HG02642 (cell line): ENCODE data around the gene ARL4C.
A peak's percentile ranks its signal among the peaks of the same experiment; 100 is the strongest.

ENCODE experiments used
- ATAC-seq: cut with Tn5 transposase; IDR thresholded peaks from one replicate; pipeline ENCODE4 v1.9.1; 2021; ENCODE audit warnings: mild to moderate bottlenecking; ENCODE audit not compliant: unreplicated experiment, poor library complexity

The ARL4C gene, protein sequence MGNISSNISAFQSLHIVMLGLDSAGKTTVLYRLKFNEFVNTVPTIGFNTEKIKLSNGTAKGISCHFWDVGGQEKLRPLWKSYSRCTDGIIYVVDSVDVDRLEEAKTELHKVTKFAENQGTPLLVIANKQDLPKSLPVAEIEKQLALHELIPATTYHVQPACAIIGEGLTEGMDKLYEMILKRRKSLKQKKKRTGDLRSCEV

DNA sequence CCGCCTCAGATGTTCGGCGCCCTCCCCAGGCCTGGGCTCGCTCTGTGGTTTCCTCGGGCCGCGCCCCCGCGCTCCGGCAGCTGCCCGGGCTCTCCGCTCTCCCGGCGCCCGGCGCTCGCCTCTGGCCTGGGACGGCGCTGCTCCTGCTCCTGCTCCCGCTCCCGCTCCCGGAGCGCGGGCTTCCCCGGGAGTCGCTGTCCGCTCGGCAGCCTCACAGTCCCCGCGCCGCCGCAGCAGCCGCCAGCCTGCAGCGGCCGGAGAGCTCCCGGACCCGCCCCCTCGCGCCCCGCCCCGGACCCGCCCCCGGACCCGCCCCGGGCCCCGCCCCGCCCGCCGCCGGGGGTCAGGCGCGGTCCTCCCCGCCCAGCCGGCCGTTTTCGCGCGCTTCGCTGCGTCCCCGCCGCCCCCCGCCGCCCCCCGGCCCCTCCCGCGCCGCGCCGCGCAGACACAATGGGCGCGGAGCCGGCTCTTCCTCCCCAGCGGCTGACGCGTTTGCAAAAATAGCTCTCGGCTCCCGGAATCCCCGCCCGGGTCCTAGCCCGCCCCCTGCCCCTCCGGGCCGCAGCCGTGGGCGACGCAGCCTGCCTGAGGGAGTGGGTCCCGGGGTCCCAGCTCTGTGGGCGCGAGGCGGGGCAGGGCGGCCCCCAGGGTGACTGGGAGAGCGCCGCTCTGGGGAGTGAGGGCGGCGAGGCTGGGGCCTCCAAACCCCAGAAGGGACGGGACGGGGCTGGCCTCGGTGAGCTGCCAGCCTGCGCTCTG is at the start of gene ARL4C:
Gene ARL4C, minus strand, starts transcription at position 247 of the 759 bp plus-strand sequence. CDS start 495 bp downstream, outside the sequence.
- peak; percentile 68 for ATAC-seq

DNA sequence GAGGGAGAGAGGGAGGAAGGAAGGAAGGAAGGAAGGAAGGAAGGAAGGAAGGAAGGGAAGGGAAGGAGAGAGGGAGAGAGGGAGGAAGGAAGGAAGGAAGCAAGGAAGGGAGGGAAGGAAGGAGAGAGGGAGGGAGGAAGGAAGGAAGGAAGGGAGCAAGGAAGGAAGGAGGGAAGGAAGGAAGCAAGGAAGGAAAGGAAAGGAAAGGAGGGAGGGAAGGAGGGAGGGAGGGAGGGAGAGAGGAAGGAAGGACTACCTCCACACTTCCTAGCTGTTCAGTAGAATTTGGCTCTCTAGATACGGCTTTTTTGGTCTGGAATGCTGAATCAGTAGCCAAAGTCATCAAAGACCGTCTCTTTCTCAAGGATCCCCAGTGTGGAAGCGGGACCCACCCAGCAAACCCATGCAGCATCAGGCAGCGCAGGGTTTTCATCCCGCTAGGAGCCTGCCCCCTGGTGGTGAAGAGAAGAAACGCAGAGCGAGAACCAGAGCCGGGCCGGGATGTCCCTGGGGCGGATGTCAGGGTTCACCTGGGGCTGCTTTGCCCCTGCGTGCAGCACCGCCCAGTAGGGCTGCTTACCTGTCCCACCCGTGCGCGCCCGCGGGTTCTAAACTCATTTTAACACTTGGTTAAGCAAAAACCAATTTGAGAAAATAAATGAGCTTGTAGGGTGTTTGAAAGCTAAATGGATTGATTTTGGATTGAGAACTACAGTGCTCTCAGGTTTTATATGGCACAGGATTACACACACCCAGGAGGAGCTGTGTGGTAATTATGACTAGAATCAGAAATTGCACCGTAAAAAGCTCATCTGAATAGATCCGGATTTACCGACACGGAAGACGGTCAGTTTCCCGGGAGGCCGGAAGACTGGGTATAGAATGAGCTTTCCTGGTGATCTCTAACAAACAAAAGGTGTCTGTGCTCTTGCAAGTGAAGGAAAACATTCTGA is 48.1 kb upstream of the ARL4C start:
- ATAC-seq: peak; percentile 68

DNA sequence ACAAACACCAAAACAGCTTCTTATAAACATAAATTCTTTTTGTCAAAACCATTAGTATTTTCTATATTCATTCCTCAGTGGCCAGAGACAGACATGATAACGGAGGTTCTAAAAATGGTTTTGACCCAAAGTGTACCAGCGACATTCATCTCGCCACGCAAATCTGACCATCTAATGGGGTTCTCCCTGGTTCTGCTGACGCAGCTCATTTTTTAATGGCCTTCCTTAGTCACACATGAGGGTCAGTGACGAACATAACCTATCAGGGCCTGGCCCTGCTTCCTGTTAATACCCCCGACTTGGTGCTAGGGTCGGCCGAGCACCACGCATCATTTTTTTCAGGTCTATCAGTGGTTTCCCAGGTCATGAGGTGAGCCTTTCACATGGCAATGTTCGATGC is 45.9 kb upstream of the ARL4C start:
- no peak for ATAC-seq

DNA sequence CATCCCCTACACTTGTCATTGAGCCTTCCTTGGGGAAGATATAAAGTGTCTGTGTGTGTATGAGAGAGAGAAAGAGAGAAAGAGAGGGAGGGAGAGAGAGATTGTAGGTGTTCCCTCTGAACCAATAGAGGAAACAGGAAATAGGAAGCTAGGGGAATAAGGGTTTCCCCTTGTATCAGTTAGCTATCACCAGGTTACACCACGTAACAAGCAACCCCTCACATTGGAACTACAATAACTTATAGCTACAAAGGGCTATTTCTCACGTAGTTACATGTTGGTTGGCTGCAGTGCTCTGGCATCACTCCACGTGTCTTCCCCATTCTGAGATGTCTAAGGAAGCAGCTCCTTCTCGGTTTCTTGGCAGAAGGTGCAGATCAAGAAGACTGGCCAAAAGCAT is 41.0 kb upstream of the ARL4C start:
- no peak for ATAC-seq

DNA sequence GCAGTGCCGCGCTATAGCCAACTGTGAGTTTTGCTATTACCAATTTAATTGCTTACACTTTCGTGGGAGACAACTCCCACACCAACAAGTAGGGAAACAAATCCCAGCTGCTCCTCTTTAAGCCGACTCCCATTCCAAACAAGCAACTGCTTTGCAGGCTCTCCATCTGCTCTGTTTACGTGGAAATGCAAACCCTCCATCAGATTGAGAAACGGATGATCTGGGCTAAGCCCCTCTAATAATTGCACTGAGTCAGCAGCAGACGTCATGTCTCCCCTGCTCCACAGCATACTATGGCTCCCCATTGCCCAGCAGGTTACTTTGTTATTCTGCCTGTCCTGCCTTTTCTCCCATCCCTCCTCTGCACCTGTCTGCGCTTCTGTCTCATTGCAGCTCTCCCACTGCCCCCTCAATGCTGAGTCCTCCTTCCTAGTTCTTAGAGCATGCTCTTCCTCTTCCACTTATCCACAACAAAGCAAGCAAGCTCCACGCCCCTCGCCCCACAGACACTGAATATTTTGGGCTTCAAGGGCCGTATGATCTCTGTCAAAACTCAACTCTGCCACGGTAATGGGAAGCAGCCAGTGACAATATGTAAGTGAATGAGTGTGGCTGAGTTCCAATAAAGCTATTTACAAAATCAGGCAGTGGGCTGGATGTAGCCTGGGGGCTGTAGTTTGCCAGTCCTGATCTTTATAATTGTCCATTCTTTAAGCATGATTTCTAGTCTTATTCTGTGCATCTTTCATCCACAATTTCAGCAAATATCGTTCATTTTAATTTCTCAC is 39.5 kb upstream of the ARL4C start:
- ATAC-seq: no peak

DNA sequence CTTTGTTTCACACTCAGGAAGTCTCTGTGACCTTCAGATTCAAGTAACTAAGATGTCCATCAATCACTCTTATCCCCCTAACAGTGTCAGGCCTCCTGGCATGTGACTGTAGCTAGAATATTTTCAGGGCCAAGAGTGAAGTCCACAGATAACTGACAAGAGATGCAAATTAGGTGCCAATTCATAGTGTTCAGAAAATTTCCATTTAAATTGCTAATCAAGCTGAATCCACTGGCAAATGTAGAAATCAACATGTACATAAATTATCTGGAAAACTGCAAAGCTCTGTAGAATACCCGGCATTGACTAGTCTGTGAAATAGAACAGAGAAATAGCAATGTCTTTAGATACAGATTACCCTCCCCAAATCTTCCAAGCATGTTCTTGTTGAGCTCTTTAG is 38.6 kb upstream of the ARL4C start:
- ATAC-seq: no peak

DNA sequence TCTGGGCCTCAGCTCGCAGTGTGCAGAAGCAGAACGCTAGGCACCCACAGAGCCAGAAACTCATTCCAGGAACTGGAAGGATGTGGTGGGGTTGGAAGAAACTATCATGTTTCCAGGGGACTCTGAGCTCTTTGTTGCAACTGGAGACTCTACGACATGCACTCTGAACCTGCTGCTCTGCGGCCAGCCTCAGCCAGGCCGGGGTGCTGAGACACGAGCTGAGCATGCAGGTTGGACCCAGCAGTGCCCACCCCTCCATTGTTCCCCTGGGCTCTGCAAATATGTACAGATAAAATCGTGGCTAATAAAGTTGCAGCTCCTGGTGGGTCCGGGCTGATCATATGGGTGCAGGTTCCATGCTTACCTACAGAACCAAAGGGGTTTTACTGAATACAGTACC is 37.6 kb upstream of the ARL4C start:
- no peak for ATAC-seq

DNA sequence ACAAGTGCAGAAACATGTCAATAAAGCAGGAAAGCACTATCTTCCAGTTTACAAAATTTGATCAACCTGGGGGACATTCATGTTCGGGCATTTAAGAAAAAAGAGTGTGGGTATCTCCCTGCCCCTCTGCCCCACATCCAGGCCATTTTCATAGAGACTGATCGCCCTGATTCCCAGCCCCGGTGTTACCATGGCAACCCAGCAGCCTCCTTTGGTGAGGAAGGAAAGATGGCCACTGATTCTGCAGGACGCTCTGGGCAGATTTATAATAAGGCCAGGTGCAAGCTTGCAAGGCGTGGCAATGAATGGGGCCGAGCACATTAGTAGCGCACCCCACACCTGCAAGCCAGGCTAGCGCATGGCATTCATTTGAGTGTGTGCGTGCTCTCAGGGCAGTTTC is 36.7 kb upstream of the ARL4C start:
- ATAC-seq: no peak

DNA sequence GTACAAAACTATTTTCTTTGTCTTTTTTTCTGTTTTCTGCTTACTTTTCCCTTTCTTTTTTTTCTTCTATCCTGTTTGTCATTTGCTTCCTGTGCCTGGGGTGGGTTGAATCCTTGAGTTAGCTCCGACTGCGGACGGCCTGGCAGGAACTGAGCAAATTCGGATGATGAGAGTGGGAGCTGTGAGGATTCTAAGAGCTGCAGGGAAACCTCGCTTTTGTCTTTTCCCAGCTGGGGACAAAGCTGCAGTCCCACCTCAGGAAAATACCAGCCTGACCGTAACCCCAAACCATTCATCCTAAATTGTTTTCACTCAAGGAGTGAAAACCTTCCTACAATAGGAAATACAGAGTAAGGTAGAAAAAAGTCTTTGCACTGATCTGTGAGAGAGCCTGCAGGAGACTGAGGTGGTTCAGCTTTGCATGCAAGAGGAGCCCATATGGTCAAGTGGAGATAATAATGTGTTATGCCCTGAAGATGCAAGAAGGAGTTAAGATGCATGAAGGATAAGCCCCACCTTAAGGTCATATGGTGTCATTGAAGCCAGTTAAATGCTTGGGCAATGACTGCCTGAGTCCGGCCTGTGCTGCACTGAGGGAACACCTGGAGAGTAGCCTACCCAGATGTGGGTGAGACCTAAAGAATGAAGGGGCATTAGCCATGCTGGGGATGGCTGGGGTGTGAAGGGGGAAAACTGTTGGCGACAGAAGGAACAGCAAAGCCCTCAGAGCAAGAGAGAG is 31.7 kb upstream of the ARL4C start:
- ATAC-seq: no peak

DNA sequence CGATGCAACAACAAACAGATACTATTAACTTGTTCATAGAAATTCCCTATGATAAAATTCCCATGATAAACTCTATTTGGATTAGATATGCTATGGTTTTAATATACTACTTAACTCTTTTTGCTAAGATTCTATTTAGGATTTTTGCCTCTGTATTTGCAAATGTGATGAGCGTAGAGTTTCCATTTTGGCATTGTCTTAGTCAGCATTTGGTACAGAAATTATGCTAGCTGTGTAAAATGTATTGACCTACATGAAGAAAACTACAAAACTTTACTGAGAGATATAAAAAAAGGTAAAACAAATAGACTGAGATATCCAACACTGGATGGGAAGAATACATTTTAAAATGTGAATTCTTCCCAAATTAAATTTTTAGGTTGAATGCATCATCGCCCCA is 29.8 kb upstream of the ARL4C start:
- no peak for ATAC-seq

DNA sequence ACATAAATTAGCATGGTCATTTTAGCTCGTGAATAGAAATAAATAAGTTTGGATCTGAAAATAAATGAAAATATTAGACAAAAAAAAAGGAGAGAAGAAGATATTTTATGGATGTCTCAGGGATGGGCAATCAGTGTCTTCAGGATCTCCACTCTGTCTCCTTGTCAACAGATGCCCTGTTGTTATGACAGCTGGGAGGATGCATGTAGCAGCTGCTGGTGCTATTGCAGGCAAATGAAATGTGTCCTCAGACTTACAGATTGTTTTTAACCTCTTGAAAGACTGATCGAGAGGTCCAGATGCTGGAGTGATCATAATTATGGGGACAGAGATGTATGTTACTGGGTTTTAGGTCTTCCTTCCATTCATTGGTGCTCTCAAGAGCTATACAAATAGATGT is 24.7 kb upstream of the ARL4C start:
- no peak for ATAC-seq

DNA sequence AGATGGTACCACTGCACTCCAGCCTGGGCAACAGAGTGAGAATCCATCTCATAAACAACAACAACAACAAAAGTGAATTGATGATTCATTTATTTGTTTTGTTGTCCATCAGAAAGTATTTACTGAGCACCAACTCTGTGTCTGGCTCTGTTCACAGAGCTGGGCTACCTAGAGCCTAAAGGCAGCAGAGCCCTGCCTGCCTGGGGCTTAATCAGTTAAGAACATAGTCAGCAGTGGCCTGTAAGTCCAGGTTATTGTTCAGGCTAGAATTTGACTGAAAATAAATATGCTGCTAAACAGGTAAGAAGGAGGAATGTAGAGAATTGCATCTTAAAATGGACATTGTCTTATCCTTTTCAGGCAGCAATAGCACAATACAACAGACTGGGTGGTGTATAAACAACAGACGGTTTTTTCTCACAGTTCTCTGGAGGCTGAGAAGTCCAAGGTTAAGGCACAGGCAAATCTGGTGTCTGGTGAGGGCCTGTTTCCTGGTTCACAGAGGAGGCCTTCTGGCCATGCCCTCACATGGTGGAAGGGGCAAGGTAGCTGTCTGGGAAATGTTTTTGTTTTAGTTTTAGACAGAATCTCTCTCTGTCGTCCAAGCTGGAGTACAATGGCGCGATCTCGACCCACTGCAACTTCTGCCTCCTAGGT is 22.2 kb upstream of the ARL4C start:
- ATAC-seq: no peak

DNA sequence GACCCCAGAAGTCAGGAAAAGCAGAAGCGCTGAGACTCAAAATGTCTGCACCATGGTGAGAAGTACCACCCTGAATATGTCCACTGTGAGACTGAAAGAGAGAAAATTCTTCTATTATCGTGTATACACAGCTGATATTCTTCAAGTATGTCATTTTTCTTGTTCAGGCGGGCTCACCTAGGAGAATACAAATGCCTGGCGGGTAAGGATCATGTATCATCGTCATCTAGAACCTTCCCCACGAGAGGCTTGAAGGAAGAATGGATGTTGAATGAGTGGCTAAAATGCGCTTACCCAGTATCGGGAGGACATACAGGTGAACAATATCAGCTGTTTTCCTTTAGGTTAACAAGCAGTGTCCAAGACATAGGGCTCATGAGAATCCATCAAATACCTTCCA is 21.1 kb upstream of the ARL4C start:
- no peak for ATAC-seq

DNA sequence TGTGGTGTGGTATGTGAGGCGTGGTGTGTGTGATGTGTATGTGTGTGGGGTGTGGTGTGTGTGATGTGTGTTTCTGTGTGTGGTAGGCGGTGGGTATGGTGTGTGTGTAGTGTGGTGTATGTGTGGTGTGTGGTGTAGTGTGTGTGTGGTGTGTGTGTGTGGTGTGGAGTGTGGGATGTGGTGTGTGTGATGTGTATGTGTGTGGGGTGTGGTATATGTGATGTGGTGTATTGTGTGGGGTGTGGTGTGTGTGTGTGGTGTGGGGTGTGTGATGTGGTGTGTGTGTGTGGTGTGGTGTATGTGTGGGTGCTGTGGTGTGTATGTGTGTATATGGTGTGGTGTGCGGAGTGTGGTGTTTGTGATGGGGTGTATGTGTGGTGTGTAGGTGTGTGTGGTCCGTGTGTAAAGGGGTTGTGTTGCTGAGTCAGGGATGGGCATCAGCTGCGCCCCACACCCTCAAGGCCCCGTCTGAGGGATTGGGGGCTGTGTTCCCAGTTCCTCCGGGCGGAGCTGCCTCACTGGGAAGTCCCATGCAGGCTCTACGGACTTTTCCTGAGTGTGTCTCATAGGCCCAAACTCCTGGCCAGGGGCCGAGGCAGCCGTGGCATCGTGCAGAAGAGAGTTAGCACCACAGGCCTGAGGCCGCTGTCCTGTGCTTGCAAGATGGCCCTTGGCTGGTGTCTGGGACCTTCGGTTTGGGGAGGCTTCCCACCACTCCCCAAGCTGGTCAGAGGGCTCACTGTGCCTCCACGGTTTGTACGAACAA is 18.2 kb upstream of the ARL4C start:
- no peak for ATAC-seq

DNA sequence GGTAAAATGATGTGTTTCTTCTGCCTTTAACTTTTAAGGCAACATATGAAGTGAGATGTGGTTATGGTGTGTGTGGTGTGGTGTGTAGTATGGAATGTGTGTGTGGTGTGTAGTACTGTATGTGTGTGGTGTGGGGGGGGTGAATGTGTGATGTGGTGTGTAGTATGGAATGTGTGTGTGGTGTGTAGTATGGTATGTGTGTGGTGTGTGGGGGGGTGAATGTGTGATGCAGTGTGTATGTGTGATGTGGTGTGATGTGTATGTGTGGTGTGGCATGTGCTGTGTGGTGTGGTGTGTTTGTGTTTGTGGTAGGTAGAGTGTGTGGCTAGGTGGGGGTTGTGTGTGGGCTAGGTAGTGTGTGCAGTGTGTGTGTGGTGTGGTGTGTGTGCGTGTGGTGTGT is 17.2 kb upstream of the ARL4C start:
- no peak for ATAC-seq

DNA sequence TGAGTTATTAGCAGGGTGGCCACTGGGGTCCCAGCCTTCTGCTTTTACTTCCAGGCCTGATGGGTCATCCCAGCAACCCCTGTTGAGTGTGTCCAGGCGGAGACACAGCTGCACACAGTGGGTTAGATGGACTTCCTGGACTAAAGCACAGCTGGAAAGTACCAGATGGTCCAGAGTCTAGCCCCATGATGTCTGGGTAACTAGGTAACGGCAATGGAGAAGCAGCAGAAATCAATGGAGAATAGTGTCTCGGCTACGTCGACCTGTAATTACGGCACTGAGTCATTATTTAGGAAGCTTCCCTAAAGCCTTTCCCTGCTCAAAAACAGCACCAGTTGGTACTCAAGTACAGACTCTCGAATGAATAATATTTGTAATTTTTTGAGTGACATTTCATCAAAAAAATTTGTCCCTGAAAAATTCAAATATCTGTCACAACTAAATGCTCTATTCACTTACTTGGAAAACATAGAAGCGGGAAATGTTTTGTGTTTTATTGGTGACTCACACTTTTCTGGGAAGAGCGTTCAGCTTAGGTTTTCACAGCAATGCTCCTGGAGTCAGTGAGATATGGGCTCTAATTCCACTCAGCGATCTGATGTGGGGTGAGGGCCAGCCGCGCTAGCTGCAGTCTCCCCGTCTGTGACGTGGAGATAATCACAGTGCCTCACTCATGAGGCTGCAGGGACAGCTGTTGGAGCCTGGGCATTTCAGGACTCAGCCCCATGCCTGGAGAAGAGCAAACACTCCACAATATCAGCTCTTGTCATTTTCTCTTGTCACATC is 16.2 kb upstream of the ARL4C start:
- no peak for ATAC-seq

DNA sequence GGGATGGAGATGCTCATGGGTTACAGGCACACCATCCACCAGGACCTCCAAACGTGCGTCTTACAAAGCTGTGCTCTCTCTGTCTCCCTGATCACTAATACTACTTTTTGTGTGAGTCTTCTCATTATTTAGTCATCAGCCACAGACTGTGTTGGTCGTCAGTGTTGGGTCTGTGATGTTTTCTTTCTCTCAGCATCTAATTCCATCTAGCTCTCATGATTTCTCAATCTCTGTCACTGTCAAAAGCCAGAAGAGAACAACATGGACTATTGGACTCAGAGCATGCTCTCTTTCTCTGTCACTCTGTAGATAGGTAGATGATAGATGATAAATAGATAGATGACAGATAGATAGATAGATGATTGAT is 6.0 kb upstream of the ARL4C start:
- no peak for ATAC-seq
